Effector memory CD8-positive, alpha-beta T cell (primary cell): ENCODE data around the gene ADAMTSL2.

Experiments used
- ATAC-seq: fragments of 150-1000 bp; cut with Tn5 transposase; replicated peaks from 2 replicates; pipeline ENCODE4 v1.10.0; 2021; ENCODE audit warnings: mild to moderate bottlenecking, moderate library complexity
- DNase-seq, 3 experiments: peaks; one replicate each; pipeline ENCODE4 v3.0.0; 2021
- H3K27ac Mint-ChIP-seq, 2 donors: one replicate each; pipeline ENCODE4 v1.8.0; 2022; ENCODE audit warnings: mild to moderate bottlenecking in 2 of 2, mixed read lengths in 2 of 2, moderate library complexity in 2 of 2
- H3K27me3 Mint-ChIP-seq, 2 donors: one replicate each; pipeline ENCODE4 v1.8.0; 2022; ENCODE audit warnings: mixed read lengths in 2 of 2
- H3K36me3 Mint-ChIP-seq: one replicate; pipeline ENCODE4 v1.8.0; 2022; ENCODE audit warnings: mild to moderate bottlenecking, moderate library complexity, mixed read lengths; ENCODE audit not compliant: insufficient read depth
- H3K4me1 Mint-ChIP-seq, 2 donors: one replicate each; pipeline ENCODE4 v1.8.0; 2022; ENCODE audit warnings: low read depth in 2 of 2, mixed read lengths in 2 of 2
- H3K4me3 Mint-ChIP-seq, 2 donors: one replicate each; pipeline ENCODE4 v1.8.0; 2022; ENCODE audit warnings: mild to moderate bottlenecking in 2 of 2, mixed read lengths in 2 of 2, moderate library complexity in 2 of 2
- H3K9me3 Mint-ChIP-seq, 2 donors: one replicate each; pipeline ENCODE4 v1.8.0; 2022; ENCODE audit warnings: mixed read lengths in 2 of 2

The ADAMTSL2 gene

DNA sequence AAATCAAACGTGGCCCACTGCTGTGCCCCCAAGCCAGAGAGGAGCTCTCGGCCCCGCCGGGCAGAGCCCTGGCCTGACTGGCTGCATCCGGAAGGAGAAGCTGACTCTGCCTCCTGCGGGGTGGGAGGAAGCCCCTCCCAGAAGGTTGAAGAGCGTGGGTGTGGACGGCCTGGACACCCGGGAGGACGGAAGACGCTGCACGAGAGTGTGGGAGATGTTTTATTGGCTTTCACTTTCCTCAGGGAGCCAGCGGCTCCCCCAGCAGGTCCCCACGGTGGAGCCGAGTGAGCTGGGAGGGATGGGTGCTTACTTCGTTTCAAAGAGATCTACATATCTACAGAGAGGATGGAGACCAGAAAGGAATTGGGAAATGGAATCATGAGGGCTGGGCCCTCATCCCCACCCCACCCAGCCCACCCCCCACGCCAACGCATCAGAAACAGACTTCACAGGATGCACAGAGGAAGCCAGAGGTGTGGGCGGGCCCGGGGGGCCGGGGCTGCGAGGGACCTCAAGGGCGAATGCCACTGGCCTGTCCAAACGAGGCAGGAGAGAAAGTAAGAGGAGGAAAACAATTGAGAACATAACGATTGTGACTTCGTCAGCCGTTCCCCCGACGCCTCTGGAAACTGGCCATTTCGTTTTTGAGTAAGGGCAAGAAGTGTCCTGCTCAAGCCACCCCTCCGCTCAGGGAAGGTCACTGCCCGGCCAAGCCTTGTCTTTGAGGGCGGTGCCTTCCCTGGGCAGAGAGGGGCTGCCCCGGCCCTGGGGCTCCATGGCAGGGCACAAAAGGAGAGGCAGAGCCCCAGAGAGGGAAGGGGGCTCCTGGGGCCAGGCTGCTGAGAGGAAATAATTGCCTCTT lies 42.6 kb downstream of the ADAMTSL2 start:
- H3K27ac Mint-ChIP-seq: no peak overlapping the region
- H3K9me3 Mint-ChIP-seq: no peaks in the 10 kb centered on the region
- DNase-seq (no peak), ATAC-seq (no peak)
- H3K27me3 Mint-ChIP-seq: peaks cover 50 to 97% of the 10 kb centered on the region in 2 donors
- H3K36me3 Mint-ChIP-seq: no peaks in the 10 kb centered on the region
- peaks cover 6% of the 10 kb centered on the region in 2 donors for H3K4me1 Mint-ChIP-seq
- H3K4me3 Mint-ChIP-seq: peak overlapping the region in 1 of 2 donors; percentile 14

DNA sequence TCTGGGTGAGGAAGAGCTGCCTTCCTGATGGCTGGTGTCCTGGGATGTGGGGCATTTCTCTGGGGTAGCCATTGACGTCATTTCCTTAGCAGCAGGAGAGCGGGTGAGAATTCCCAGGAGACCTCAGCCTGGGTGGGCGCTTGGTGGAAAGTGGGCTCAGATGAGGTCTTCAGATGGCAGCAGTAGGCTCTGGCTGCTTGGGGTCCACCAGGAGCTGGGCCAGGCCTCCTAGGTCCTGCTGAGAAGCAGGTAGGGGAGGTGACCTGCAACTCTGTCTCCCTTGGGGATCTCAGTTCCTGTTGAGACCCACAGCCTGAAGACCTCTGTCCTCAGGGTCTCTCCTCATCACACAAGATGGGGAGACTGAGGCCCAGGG lies 43.2 kb downstream of the ADAMTSL2 start:
- Mint-ChIP-seq H3K9me3 (no peaks in the 10 kb centered on the region), H3K36me3 (no peaks in the 10 kb centered on the region), H3K27ac (no peak overlapping the region), H3K4me1 (peaks cover 6% of the 10 kb centered on the region in 2 donors), H3K27me3 (peaks cover 56 to 99% of the 10 kb centered on the region in 2 donors), H3K4me3 (no peak overlapping the region)
- no peak for ATAC-seq
- DNase-seq: no peak

DNA sequence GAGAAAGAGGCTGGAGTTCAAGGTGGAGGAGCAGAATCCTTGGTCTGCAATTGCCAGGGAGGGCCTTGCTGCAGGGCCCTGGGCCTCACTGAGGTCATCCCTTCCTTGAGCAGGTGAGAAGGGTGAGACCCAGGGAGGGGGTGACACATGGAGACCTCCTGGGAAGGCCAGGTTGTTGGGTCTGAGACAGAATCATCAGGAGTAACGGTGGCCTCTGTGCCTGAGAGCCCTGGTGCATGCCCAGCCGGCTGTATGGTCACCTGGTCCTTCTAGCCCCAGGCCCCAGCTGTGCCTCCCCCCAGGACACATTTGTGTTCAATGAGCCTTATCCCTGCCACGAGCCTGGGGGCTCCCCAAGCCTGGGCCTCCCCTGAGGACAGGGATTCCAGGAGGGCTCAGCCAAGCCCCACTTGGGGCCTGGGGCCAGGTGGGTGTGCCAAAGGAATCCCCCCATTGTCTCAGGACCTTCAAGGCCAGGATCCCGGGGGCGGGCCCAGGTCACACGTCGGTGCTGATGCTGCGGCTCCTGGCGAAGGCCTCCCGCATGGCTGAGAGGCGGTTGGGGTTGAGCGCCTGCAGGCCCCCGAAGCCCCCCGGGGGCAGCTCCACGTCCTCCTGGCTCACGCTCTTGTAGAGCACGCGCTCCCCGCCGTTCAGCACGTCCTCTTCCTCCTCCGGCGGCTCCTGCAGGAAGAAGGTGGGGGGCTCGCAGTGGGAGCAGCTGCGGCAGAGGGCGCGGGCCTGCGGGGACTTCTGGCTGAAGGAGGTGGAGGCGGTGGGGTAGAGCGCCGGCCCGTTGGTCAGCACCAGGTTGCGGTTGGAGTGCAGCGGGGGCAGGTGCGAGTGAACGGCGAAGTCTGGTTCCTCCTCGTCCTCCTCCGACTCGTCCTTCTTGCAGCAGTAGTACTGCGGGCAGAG lies 44.3 kb downstream of the ADAMTSL2 start:
- Mint-ChIP-seq H3K4me1 (peaks cover 6% of the 10 kb centered on the region in 2 donors), H3K4me3 (no peak overlapping the region), H3K27ac (no peak overlapping the region), H3K9me3 (no peaks in the 10 kb centered on the region), H3K36me3 (no peaks in the 10 kb centered on the region), H3K27me3 (peaks cover 61 to 99% of the 10 kb centered on the region in 2 donors)
- ATAC-seq: no peak
- no peak for DNase-seq

DNA sequence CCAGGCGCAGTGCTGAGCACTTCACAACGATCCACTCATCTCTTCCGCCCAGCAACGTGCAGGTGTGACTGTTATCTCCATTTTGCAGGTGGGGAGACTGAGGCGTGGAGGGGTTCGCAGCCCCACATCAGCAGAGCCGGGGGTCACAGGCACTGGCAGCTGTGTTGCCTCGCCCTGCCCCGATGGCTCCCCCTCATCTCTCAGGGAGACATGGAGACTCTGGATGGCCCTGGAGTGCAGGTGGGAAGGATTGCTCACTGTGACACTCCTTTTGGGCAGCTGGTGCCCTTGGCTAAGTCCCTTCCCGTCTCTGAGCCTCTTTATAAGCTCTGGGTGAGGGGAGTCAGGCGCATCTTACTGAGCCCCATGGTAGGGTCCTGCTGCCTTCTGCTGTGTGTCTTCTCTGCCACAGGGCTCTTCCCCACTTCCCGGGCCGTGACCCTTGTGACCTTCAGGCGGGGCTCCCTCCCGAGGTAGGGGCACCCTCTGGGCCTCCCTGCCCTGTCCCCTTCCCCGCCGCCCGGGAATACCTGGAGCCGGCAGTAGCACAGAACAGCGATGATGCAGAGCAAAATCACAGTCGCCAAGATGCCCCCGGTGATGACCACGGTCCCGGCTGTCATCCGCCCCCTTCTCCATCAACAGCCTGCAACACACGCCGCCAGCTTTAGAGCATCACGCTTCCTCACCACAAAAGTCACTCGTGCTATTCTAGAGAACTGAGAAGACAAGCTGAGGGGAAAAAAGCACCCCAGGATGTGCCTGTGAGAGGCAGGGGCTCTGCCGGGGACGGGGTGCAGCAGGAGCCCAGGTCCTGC lies 45.3 kb downstream of the ADAMTSL2 start:
- Mint-ChIP-seq H3K27me3 (peaks cover 71 to 99% of the 10 kb centered on the region in 2 donors), H3K4me1 (peaks cover 6 to 8% of the 10 kb centered on the region in 2 donors), H3K36me3 (no peaks in the 10 kb centered on the region), H3K4me3 (no peak overlapping the region), H3K27ac (no peak overlapping the region), H3K9me3 (no peaks in the 10 kb centered on the region)
- no peak for ATAC-seq
- DNase-seq: no peak

DNA sequence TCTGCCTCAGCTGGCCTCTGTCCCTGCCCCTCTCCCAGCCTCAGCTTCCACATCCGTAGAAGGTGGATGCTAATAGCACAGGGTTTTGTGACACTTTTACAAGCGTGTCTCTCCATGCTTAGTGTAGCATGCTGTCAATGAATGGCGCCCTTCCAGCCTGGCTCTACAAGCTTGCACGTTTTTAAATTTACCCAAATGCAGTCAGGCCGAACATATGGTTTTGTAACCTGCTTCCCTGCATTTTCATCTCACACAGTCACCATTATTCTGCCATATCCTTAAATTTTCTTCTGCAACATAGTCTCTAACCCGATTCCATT lies 45.9 kb downstream of the ADAMTSL2 start:
- ATAC-seq: no peak
- H3K4me1 Mint-ChIP-seq: peaks cover 6 to 10% of the 10 kb centered on the region in 2 donors
- DNase-seq: no peak
- no peaks in the 10 kb centered on the region for H3K36me3 Mint-ChIP-seq
- H3K9me3 Mint-ChIP-seq: no peaks in the 10 kb centered on the region
- H3K27ac Mint-ChIP-seq: no peak overlapping the region
- H3K27me3 Mint-ChIP-seq: peaks cover 74 to 100% of the 10 kb centered on the region in 2 donors
- H3K4me3 Mint-ChIP-seq: no peak overlapping the region

DNA sequence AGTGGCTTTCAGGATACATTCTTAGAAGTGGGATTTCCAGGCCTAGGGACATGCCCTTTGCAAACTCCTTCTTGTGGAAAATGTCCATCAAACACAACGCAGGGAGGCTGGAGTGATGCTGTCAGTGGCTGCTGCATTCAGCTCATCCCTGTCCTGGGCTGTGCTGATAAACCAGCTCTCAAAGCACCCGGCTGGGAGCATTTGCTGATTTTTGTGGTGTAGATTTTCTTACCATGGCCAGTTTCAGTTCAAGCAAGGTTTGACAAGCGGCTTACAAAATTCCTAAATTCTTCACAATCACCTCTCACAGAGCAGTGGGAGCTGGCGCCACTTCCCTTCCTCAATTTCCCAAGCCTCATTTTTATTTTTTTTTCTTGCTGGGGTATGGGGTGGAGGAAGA lies 46.5 kb downstream of the ADAMTSL2 start:
- DNase-seq: no peak
- H3K4me3 Mint-ChIP-seq: no peak overlapping the region
- H3K4me1 Mint-ChIP-seq: peaks cover 6 to 11% of the 10 kb centered on the region in 2 donors
- no peak for ATAC-seq
- peaks cover 71 to 100% of the 10 kb centered on the region in 2 donors for H3K27me3 Mint-ChIP-seq
- no peaks in the 10 kb centered on the region for H3K9me3 Mint-ChIP-seq
- no peak overlapping the region for H3K27ac Mint-ChIP-seq
- no peaks in the 10 kb centered on the region for H3K36me3 Mint-ChIP-seq

DNA sequence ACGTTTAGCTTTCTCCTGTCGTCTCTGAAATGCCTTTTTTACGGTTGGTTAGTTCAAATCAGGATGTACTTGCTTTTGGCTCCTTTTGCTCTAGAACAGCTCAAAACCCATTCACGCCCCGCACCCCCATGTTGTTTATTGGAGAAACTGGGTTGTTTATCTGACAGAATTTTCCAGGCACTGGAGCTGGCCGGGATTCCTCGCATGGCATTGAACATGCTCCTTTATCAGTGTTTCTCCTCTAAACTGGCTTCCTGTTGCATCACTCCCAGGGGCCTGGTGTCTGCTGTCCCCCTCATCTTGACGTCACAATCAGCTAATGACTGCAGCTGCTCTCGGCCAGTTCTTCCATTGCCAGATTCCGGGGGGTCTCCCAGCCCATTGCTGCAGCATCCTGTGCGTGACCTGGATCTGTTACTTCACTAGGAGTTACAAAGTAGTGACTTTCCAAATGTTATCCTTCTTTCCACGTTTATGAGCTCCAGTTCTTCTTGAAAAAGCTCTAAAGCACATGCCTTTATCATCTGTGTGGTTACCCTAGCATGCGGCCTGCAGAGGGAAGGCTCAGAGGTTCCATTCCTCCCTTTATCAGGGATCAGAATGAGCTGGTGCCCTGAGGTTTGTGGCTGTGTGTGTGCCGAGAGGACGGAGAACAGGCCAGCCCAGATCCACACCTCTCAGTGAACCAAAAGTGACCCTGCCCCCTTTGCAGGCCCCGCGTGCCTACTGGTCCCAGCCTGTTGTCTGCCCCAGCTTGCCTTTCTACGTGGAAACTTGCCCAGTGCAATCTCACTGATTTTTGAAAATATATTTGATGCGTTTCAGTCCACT lies 47.2 kb downstream of the ADAMTSL2 start:
- no peaks in the 10 kb centered on the region for H3K36me3 Mint-ChIP-seq
- H3K27ac Mint-ChIP-seq: no peak overlapping the region
- H3K9me3 Mint-ChIP-seq: no peaks in the 10 kb centered on the region
- H3K4me1 Mint-ChIP-seq: peaks cover 3 to 8% of the 10 kb centered on the region in 2 donors
- DNase-seq (no peak), ATAC-seq (no peak)
- no peak overlapping the region for H3K4me3 Mint-ChIP-seq
- peaks cover 65 to 97% of the 10 kb centered on the region in 2 donors for H3K27me3 Mint-ChIP-seq

DNA sequence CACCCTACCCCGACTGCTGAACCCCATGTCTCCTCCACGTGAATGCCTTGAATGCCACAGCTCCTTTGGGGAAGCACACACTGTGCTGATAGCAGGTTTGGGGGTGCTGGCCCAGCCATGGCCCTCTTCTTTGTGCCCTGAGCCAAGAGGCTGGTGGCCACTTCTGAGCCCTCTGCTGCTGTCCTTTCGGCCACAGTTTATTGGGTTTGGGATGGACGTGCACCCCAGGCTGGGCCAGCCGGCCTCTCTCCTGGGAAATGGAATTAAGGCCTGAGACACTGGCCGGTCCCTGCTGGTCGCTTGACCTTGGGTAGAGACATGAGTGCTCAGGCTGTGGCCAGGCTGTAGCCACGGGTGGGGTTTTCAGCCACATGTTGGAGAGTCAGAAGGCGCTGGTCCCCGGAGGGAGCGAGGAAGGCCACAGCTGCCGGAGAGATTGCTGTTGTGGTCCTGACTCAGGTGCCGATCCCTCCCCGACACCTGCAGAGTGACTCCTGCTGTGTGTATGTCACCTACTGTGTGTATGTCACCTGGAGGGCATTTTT lies 48.1 kb downstream of the ADAMTSL2 start:
- H3K4me3 Mint-ChIP-seq: no peak overlapping the region
- H3K36me3 Mint-ChIP-seq: no peaks in the 10 kb centered on the region
- H3K9me3 Mint-ChIP-seq: no peaks in the 10 kb centered on the region
- ATAC-seq (no peak), DNase-seq (no peak)
- peaks cover 0 to 5% of the 10 kb centered on the region in 2 donors for H3K4me1 Mint-ChIP-seq
- H3K27ac Mint-ChIP-seq: no peak overlapping the region
- peaks cover 61 to 88% of the 10 kb centered on the region in 2 donors for H3K27me3 Mint-ChIP-seq

DNA sequence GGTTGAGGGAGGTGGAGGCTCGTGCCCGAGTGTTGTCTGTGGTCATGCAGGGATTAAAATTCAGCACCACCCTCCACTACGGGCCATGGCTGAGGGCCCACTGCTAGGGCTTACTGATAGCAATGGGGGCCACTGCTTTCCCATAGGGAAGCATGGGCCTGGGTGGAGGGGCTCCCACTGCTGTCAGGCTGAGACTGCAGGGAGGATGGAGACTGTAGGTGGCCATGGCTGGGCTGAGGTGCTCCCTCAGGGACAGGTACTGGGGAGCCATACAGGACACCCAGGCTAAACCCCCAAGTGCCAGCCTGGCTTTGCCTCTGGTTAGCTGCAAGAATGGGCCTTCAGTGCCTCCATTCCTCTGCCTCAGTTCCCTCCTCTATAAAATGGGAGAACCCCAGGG lies 48.6 kb downstream of the ADAMTSL2 start:
- no peaks in the 10 kb centered on the region for H3K36me3 Mint-ChIP-seq
- peaks cover 0 to under 1% of the 10 kb centered on the region in 2 donors for H3K9me3 Mint-ChIP-seq
- H3K4me3 Mint-ChIP-seq: no peak overlapping the region
- H3K27me3 Mint-ChIP-seq: peaks cover 55 to 83% of the 10 kb centered on the region in 2 donors
- ATAC-seq (no peak), DNase-seq (no peak)
- H3K4me1 Mint-ChIP-seq: peaks cover 0 to 5% of the 10 kb centered on the region in 2 donors
- no peak overlapping the region for H3K27ac Mint-ChIP-seq

DNA sequence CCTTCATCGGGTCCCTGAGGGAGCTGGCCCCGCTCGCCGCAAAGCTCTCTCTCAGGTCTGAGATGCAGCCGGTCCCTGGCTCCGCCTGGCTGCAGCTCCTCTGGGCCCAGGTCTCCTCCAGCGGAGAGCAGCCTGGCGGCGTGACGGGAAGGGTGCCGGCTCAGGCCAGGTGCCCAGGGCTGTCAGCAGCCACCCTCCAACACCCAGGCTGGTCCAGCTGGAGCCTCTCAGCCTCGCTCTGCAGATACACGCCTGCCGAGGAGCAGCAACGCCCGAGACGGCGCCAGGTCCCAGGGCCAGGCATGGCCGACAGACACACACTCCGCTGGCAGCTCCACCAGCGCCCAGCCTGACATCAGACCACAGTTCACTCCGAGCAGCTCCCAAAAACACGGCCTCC lies 49.1 kb downstream of the ADAMTSL2 start:
- Mint-ChIP-seq H3K36me3 (no peaks in the 10 kb centered on the region), H3K4me1 (peaks cover 0 to 7% of the 10 kb centered on the region in 2 donors), H3K9me3 (peaks cover 0 to 6% of the 10 kb centered on the region in 2 donors), H3K27ac (no peak overlapping the region), H3K27me3 (peaks cover 51 to 78% of the 10 kb centered on the region in 2 donors), H3K4me3 (no peak overlapping the region)
- no peak for ATAC-seq
- DNase-seq: no peak

DNA sequence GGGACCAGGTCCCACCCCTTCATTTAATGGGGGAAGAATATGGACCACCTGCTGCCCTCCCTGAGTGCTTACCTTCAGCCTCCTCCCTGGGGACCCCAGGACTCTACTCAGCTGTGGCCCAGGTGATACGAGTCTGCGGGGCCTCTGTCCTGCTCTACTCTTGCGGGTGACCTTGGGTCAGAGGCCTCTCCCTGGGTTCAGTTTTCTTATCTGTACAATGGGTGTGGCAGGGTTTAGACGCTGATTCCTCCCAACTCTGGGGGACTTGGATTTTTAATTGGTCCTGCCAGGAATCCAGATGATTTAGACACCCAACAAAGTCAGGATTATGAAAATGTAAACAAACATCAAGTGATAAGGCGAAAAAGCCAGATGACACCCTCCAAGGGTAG lies 49.7 kb downstream of the ADAMTSL2 start:
- ATAC-seq: no peak
- Mint-ChIP-seq H3K27me3 (peaks cover 51 to 73% of the 10 kb centered on the region in 2 donors), H3K9me3 (peaks cover 0 to 8% of the 10 kb centered on the region in 2 donors), H3K4me3 (no peak overlapping the region), H3K27ac (no peak overlapping the region), H3K36me3 (no peaks in the 10 kb centered on the region), H3K4me1 (peaks cover 0 to 7% of the 10 kb centered on the region in 2 donors)
- no peak for DNase-seq
